Measurements from ENCODE around the gene HEATR5B. TPM values are rescaled to one million over a fixed set of nuclear protein-coding genes. Genes with fewer than 3 reads are reported as not detected.

HEATR5B gene
- total RNA-seq, 2 donors from 2014 or later = 21.5 to 22.7 TPM

DNA sequence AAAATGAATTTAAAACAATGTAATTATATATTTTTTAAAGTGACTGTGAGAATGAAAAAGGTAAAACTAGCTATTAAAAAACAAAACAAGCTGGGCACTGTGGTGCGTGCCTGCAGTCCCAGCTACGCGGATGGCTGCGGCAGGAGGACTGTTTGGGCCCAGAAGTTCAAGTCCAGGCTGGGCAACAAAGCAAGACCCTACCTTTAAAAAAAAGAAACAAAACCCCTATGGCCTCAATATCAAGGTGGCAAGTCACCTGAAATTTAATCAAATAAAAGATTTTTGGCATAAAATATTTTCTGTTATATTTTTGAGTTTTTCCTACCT lies 70.9 kb downstream of the HEATR5B start:
- no peaks in the 10 kb centered on the region for H3K4me1 Mint-ChIP-seq
- no peak for DNase-seq
- TF ChIP-seq, protein P1, sequence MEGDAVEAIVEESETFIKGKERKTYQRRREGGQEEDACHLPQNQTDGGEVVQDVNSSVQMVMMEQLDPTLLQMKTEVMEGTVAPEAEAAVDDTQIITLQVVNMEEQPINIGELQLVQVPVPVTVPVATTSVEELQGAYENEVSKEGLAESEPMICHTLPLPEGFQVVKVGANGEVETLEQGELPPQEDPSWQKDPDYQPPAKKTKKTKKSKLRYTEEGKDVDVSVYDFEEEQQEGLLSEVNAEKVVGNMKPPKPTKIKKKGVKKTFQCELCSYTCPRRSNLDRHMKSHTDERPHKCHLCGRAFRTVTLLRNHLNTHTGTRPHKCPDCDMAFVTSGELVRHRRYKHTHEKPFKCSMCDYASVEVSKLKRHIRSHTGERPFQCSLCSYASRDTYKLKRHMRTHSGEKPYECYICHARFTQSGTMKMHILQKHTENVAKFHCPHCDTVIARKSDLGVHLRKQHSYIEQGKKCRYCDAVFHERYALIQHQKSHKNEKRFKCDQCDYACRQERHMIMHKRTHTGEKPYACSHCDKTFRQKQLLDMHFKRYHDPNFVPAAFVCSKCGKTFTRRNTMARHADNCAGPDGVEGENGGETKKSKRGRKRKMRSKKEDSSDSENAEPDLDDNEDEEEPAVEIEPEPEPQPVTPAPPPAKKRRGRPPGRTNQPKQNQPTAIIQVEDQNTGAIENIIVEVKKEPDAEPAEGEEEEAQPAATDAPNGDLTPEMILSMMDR (conservative IDR thresholded peaks at IDR 0.05) = no peak
- 86 to 98% methylated on average over 4 of the region's 4 CpGs for WGBS, 2 experiments (ENCODE audit: insufficient coverage in 1 of 2, insufficient read length in 1 of 2)
- H3K9me3 Mint-ChIP-seq = no peaks in the 10 kb centered on the region
- no peaks in the 10 kb centered on the region for H3K27me3 ChIP-seq (ENCODE audit: control insufficient read depth, insufficient read depth, low read length, poor library complexity, severe bottlenecking)
- H3K27me3 Mint-ChIP-seq (ENCODE audit: insufficient read depth) = no peaks in the 10 kb centered on the region
- H3K27ac ChIP-seq (ENCODE audit: low read depth, low read length) = no peak overlapping the region
- H3K36me3 Mint-ChIP-seq (ENCODE audit: low read depth) = peaks cover 44% of the 10 kb centered on the region
- H3K27ac Mint-ChIP-seq = no peak overlapping the region
- H3K36me3 ChIP-seq (ENCODE audit: control insufficient read depth, insufficient read depth, low read length) = peaks cover 47% of the 10 kb centered on the region
- H3K4me3 ChIP-seq (ENCODE audit: low read length) = no peak overlapping the region
- H3K4me1 ChIP-seq (ENCODE audit: control insufficient read depth, insufficient read depth, low read length) = no peaks in the 10 kb centered on the region
- no peak overlapping the region for H3K9ac ChIP-seq (ENCODE audit: extremely low read depth, low read length, poor library complexity, severe bottlenecking)
- H3K9me3 ChIP-seq (ENCODE audit: control insufficient read depth, low read length) = no peaks in the 10 kb centered on the region
- no peak overlapping the region for H3K4me3 Mint-ChIP-seq

DNA sequence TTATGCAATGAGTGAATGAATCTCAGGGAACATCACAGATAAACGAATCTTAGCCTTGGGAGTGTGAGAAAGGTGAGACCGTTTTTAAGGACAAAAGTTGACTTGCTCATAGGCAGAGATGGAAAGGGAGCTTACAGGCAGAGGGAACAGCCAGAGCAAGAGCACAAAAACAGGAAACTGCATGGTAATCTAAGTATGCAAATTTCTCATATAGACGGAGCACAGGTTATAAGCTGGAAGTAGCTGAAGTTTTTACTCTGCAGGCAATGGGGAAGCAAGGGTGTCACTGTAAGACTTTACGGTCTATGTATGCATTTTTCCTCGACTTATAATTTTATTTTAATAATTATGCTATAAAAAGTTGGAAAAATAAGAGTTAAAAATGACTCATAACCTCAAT lies 73.0 kb downstream of the HEATR5B start:
- Histone ChIP-seq H3K9me3 (ENCODE audit: control insufficient read depth, low read length) (no peaks in the 10 kb centered on the region), H3K4me3 (ENCODE audit: low read length) (no peak overlapping the region), H3K9ac (ENCODE audit: extremely low read depth, low read length, poor library complexity, severe bottlenecking) (no peak overlapping the region), H3K27me3 (ENCODE audit: control insufficient read depth, insufficient read depth, low read length, poor library complexity, severe bottlenecking) (no peaks in the 10 kb centered on the region), H3K4me1 (ENCODE audit: control insufficient read depth, insufficient read depth, low read length) (no peaks in the 10 kb centered on the region), H3K36me3 (ENCODE audit: control insufficient read depth, insufficient read depth, low read length) (peaks cover 52% of the 10 kb centered on the region), H3K27ac (ENCODE audit: low read depth, low read length) (no peak overlapping the region)
- no peak for DNase-seq
- Mint-ChIP-seq H3K36me3 (ENCODE audit: low read depth) (peaks cover 36% of the 10 kb centered on the region), H3K4me3 (no peak overlapping the region), H3K9me3 (no peaks in the 10 kb centered on the region), H3K27ac (peak overlapping the region; percentile 15), H3K4me1 (no peaks in the 10 kb centered on the region), H3K27me3 (ENCODE audit: insufficient read depth) (no peaks in the 10 kb centered on the region)
- TF ChIP-seq, protein P1 (conservative IDR thresholded peaks at IDR 0.05) = no peak
- 72 to 79% methylated on average over 2 to 3 of the region's 5 CpGs for WGBS, 2 experiments (ENCODE audit: insufficient coverage in 1 of 2, insufficient read length in 1 of 2)

GRCh38 chr2:37005118-37005868 lies 78.9 kb downstream of the HEATR5B start:
- peak; percentile 68 for DNase-seq
- Mint-ChIP-seq H3K36me3 (ENCODE audit: low read depth) (peaks cover 30% of the 10 kb centered on the region), H3K4me3 (no peak overlapping the region), H3K27me3 (ENCODE audit: insufficient read depth) (no peaks in the 10 kb centered on the region), H3K27ac (no peak overlapping the region), H3K9me3 (no peaks in the 10 kb centered on the region), H3K4me1 (peaks cover 16% of the 10 kb centered on the region)
- H3K9me3 ChIP-seq (ENCODE audit: control insufficient read depth, low read length) = no peaks in the 10 kb centered on the region
- no peak overlapping the region for H3K4me3 ChIP-seq (ENCODE audit: low read length)
- no peaks in the 10 kb centered on the region for H3K27me3 ChIP-seq (ENCODE audit: control insufficient read depth, insufficient read depth, low read length, poor library complexity, severe bottlenecking)
- H3K4me1 ChIP-seq (ENCODE audit: control insufficient read depth, insufficient read depth, low read length) = no peaks in the 10 kb centered on the region
- no peak overlapping the region for H3K9ac ChIP-seq (ENCODE audit: extremely low read depth, low read length, poor library complexity, severe bottlenecking)
- 76 to 78% methylated on average over 7 to 8 of the region's 8 CpGs for WGBS, 2 experiments (ENCODE audit: insufficient coverage in 1 of 2, insufficient read length in 1 of 2)
- TF ChIP-seq, protein P1 (conservative IDR thresholded peaks at IDR 0.05) = peak; percentile 82
- H3K36me3 ChIP-seq (ENCODE audit: control insufficient read depth, insufficient read depth, low read length) = peaks cover 41% of the 10 kb centered on the region
- H3K27ac ChIP-seq (ENCODE audit: low read depth, low read length) = no peak overlapping the region

All from endodermal cell (in vitro differentiated cells).